NCI-H187 (cell line): ENCODE results near the gene GMDS.

Experiments used
- DNase-seq, 2 experiments: peaks; one replicate each; lab custom pipeline; 2025; lab: John Stamatoyannopoulos, UW

The GMDS gene

DNA sequence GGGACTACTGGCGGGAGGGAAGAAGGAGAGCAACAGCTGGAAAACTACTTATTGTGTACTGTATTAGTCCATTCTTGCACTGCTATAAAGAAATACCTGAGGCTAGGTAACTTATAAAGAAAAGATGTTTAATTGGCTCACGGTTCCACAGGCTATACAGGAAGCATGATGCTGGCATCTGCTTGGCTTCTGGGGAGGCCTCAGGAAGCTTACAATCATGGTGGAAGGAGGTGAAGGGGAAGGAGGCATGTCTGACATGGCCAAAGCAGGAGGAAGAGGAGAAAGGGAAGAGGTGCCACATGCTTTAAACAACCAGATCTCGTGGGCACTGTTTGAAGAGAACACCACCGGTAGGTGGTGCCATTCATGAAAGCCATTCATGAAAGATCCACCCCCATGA, 67.3 kb downstream of the GMDS start:
- no peak for DNase-seq

DNA sequence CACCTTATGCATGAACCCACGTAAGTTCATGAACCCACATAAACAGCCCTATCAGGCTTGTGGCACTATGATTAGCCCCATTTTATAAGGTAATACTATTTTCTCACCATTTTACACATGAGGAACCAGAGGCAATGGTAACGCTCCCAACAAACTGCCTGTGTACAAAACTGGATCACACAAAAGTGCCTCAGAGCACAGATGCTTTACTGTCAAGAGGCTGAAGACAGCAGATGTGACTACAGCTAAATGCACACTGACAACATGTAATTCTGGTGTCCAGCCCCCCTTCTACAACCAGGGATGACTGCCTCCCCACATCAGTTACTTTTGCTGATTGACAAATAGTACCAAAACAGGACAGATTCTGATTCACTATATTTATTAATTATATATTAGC, 69.6 kb downstream of the GMDS start:
- no peak for DNase-seq

DNA sequence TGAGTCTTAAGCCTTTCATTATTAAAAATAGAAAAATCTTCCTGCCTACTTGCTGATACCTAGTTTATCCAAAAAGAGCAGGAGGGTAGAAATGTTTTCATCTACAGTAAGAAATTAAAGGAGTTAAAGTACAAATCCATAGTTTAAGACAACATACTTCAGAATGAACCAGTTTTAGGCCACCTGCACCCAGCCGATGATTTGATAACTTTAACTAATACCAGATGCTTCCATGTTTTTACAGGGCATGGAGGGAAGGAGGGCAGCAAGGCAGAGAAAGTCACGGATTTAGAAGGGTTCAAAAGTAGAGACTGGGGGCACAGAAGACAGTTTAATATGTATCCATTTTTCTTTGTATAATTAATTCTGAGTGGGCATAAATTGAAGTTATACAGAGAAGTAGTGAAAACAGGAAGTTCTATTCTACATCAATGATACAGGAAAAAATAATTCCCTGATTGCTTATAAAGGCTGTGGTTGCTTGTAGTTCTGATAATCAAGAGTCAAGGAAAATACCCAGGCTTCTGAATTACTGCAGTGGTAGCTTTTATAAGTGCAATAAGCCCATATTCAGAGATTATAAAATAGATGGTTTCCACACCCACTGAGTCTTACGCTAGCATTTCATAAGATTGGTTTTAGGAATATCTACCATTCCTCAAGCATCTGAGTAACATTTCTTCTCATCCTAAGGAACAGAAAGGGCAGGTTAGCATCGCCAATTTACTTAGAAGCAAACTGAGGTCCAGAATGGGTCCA, 72.0 kb downstream of the GMDS start:
- no peak for DNase-seq

DNA sequence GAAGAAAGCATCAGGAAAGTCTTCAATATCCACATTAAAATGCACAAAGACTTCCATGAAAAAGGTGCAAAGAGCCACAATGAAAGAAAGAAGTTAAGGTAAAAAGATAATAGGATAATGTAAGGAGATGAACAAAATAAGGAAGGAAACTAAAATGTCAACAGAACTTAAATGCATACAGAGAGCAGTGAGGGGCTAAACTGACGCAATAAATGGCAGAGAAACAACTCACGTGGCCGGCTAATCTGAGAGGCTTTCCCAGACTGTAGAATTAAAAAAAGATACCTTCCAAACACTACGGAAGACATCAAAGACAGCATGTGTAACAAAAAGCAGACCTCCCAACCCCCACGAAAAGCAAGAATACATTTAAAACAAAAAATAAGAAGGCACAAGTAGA, 73.7 kb downstream of the GMDS start:
- no peak for DNase-seq

DNA sequence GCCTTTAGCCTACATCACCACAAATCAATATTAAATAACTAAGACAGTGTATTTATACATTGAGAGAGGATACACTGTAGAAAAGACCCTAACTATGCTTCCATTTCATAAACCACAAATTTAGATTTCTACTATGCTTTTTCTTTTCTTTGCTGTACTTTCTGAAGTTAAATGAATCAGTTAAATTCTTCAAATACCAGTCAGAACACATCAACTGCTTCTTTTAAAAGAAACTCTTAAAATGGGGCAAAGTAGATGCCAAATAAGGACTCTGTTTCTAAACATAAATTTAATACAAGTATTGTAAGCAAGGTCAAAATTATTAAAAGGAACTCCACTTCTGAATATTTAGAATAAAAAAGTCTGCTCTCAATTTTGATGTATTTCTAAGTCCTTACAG, 76.9 kb downstream of the GMDS start:
- DNase-seq, result no peak

DNA sequence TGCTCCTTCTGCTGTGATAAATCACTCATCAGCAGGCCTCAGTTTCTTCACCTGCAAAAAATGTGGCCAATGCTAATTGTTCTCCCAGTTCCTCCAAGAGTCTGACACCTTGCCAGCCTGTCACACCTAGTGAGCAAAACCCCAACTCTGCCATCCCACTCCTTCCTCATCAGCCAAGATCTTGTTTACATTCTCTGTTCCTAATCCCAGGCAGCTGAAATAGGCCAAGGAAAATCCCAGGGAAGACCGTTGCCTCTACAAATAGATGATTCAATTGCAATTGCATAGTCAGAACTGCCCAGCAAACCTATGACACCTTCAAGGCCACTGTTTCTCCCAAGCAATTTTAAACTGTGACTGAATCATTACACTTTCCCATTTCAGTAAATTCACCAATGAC, 78.7 kb downstream of the GMDS start:
- DNase-seq, result no peak

DNA sequence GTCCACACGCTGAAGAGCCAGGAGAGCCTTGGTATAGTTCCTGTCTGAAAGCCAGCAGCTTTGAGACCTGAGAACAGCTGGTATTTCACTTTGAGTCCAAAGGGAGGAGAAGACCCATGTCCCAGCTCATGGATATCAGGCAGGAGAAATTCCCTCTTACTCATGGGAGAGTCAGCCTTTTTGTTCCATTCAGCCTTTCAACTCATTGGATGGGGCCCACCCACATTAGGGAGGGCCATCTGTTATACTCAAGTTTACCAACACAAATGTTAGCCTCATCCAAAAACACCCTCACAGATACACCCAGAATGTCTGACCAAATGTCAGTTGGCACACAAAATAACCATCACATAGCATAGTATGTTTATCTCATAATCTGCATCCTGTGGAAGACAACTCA, 80.1 kb downstream of the GMDS start:
- DNase-seq, result no peak

DNA sequence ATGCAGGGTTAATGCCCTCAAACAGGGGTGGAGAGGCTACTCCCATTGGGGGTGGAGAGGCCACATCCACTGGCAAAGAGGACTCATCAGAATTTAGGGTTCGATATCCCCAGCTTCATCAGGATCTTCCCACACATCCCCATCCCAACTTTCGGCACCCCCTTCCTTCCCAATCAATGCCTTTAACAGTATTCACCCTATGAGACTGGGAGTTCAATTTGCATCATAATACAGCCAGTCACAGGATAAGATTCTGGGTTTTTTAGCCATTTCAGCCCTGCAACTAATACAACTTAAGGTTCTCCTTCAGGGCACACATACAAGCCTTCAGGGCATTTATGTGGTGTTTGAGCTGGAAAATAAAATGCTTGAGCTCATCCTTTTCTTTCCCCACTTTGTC, 80.9 kb downstream of the GMDS start:
- no peak for DNase-seq

DNA sequence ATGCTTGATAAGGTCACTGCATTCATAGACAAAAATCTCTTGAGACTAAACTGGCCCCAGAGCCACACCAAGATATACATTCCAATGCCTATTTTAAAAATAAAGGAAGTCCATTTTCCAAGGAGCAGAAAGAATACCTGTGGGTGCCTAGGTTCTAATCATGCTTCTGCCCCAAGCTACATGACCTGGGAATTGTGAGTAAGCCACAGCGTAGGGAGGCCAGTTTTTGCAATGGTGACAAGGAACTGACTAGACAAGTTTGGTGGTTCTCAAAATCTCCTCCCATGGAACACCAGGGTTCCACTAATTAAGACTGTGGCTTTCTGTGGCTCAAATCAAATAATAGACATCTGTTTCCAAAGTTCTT, 83.3 kb downstream of the GMDS start:
- no peak for DNase-seq

DNA sequence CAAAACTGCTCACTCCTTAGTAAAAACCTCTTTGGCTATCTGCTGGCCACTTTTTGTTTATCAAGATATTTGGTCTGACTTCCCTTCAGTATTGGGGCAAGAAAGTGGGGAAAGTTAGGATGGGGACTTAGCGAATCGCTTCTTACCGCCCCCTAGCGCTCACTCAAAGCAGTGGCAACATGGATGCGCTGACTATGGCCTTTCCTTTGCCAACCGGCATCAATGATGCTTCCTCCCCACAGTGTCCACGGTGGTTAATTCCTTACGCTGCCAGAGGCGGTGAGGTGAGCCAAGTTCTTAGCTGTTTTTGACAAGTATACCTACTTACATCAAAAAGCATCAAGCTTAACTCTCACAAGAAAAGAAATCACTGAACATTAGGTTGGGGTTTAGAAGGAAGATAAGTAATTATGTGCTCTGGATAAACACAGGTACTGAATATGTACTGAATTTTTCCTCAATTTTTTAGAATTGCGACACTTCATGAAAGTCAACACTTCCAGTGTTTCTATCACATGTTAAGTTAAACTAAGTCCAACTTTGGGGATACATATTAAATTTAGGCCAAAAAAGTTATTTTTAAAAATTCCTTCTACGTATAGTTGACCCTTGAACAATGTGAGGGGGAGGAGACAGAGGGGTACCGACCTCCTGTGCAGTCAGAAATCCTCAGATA, 86.7 kb downstream of the GMDS start:
- DNase-seq, result no peak

DNA sequence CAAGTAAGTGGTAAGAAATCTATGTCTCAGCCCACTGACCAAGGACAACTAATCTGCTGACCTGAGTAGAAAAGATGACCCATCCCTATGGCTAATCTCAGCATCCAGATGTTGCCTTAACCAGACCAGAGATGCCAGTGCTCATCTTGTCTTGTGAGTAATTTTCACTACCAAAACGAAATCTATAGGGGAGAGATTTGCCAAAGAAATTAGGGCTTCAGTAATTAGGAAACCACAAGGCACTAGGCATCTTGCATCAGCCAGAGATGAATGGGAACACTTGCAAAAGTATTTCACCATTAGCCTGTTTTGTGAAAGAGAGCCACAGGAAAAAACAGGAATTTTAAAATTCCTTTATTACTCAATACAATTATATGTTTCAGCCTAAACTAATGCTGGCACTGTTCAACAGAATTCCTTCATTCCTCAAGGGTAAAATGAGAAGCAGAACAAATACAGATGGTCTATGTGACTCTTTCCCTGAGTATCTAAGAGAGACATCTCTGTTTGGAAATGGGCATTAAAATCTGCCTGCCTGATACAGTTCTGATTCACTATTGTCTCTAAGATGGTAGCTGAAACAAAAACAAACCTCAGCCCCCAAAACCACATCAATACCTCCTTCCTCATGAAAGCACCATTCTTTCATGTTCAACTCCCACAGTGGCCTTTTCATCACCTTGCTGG, 87.8 kb downstream of the GMDS start:
- no peak for DNase-seq

DNA sequence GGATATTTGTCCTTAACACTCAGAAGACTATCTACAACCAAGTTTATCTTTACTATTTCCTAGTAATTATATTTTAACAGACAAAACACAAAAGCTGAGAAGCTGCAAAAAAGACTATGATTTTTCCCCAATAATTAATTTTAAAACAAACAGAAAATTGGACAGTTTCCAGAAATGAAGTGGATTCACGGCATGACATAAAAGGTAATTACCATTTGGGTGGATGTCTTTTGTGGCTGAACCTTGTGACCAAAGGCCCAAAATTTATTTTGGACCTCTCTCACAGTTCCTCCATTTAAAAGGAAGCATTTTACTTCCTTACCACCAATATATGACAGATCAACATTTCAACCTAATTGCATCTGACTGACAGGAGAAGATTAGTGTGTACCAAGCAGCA, 90.2 kb downstream of the GMDS start:
- no peak for DNase-seq

DNA sequence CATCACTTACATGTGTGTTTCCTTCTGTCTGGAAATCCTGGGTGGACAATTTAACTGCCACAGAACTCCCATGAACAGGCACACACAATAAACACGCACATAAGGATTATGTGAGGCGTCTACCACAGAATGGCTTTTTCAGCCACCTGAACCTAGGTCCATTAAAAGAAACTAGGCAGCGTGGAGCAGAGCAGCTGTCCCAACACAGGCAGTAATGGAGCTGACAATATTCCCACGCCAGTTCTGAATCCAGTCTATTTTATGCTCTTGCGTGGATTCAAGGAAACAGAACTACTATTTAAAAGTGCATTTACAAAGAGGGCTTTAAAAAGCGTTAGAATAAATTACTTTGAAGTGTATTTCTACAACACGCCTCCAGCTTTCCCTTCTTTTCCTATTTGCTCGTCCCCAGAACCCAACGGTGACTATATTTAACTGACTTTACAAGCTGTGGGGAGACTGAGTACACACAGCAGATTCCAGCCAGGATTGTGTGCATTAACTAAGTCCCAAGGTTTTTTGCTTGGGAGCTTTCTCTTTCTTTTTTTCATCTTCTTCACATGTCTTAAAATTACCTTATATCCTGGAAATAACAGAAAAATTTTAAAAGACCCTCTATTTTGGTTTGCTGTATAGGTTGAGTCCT, 95.9 kb downstream of the GMDS start:
- no peak for DNase-seq

DNA sequence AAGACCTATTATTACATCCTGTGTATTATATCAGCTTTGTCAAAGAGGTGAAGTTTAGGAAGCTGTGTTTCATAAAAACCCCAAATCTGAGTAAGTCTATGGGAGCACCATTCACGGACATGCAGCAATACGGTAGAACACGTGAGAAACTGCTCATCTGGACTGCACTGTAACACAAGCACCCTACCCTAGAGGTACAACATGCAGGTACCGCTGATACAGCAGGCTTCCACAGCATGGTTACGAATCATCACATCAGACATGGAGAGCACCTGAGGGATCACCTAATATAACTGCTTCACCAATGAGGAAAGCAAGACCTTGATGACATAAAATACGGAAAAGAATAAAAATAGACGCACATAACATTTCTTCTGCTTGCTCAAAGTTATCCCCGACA, 96.7 kb downstream of the GMDS start:
- DNase-seq, result no peak

DNA sequence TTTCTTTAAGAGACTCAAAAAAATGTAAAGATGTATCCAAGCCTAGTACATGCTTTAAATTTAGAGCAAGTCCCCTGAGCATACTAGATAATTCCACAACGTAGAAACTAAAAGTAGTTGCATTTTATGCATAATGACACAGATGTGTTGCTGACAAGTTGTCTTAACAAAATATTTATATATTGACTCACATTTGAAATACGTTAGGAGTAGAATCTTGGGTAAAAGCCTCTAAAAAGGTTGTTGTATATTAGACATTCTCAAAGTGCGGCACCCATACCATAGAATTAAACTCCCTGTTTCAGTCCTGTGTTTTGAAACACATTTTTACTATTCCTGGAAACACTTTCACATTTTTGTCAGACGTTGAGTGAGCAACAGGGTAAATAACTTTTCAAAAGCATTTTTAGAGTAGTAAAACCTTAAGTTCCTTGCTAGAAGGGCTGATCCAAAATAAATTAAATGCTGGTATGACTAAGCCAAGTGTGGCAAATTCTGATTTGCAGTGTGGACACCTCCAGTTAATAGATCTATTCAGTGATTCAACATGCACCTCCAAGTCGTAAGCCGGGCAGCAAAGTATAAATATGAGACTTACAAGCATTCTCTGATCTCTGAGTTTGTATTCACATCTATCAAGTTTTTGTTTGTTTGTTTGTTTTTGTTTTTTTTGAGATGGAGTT, 97.5 kb downstream of the GMDS start:
- no peak for DNase-seq

DNA sequence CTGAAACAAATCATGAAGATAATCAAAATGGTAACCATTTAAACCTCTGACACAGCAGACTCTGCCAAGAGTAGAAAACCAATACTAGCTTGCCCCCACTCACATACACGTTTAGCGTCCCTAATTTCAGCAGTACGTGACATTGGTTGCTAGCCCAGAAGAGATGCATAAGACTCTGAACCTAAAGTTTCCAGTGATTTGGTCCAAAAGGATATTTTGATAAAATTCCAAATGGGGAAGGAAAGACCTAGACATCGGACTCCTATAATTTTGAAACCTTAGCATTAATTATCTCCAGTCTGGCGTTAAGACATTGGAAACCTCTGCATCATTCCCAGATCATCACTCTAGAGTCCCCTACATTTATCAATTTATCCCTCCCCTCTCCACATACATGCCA, 98.1 kb downstream of the GMDS start:
- DNase-seq, result no peak

DNA sequence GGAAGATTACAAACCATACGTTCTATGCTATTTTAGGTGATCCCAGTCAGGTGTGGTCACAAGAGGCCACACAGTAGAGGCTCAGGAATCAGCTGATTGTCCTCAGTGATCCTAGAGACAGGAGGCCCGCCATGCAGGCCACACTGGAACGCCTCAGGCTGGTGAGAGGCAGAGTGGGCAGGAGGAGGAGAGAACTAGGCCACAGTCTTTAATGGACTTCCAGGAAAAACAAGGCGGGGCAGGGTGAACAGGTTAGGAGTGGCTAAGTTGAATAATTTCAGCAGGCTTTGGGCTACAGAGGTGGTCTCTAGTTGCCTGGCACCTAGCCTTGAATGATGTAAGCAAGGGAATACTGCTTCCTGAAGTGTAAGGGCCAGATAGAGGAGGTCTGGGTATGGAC, 101.2 kb downstream of the GMDS start:
- no peak for DNase-seq

DNA sequence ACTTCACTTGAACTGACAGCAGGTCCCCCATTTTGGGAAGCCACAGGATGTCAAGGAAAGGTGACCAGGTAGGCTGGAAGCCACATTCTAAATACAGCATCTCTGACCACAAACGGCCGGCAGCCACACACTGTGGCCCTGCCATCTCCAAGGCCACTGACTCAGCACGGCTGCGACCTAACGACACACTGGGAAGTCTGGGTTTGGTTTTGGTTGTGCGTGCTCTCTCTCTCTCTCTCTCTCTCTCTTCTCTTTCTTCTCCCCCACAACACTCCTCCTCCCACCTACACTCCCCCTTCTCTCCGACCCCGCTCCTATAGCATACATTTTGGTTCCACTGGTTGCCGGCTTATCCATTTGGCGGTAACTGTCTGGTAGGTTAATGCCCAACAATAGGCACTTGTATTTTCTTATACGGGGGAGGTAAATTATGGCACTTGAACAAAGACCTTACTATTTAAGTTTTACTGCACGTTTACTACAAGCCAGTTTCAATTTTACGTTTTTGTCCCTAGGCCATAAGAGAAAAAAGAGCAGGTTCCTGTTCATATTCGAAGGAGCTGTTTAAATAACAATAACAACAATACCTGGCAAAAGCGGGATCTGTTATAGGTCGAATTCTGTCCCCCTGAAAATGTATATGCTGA, 103.6 kb downstream of the GMDS start:
- DNase-seq, result no peak

DNA sequence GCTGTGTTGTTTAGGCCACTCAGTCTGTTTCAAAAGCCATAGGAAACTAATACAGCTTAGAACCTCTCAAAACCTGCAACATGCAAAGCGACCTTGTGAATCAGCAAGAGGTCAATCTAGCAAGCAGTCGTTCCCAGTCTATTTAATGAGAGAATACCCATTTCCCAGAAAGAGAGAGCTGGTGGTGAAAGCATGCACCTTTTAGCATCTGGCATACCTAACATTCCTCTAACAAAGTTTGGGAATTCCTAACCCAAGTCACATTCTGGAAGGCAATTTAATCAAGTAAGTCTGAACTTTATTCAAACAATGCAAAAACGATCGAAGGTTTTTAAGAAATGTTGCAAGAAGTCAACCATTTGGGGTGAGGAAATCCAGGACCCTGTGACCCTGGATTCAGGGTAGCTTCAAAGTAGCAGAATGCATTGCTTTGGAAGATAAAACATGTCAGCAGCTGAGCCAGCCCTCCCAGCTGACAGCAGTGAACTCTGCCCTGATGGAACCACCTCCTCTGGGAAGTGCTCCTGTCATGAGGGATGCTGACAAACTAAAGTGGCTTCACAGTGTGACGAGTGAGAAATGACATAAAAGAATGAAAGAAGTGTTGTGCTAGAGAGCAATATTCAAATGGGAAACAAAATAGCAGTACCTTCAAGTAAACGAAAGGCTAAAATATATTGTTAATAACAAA, 104.8 kb downstream of the GMDS start:
- no peak for DNase-seq

DNA sequence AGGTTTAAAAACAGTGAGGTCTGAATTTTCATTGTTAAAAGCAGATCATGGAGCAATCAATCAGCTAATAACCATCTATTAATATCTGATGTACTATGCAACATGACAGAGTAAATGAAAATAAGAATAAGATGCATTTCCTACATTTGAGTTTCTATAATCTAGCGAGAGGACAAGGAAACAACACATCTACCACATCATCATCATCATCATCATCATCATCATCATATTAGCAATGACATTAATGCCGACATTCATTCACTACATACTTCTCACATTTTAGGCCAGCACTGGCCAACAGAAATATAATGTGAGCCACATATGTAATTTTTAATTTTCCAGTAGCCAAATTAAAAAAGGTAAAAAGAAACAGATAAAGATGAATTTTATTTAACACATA, 110.0 kb downstream of the GMDS start:
- DNase-seq, result no peak

DNA sequence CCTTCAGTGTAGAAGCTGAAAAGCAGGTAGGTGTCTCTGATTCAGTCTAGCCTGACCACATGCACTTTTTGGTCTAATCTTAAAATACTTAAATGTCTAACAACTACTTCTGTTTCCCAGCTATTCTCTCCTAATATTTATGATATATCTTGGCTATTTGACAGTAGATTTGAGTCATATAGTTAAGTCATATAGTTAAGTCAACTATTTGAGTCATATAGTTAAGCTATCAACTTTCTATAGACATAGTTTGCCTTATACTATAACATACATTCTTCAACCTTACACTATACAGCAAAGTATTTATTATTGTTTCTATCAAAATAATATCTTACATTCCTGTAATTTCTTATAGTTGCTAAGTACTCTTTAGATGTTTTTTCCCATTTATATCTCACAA, 110.9 kb downstream of the GMDS start:
- no peak for DNase-seq
